Ovary (tissue), 3 donors: ENCODE data around the gene C19orf67.

Source experiments
- CTCF ChIP-seq, 3 donors: fragments of 450-650 bp in 2 of 3; fragments of 200-600 bp in 1 of 3; IDR thresholded peaks; one replicate each; pipeline versions ENCODE4 v1.5.1 to v1.8.0; 2016 to 2022; ENCODE audit warnings: antibody characterized with exemption in 3 of 3, mild to moderate bottlenecking in 1 of 3
- POLR2A ChIP-seq: fragments of 450-650 bp; IDR thresholded peaks from one replicate; pipeline ENCODE4 v1.6.1; 2017; ENCODE audit warnings: antibody characterized with exemption, mild to moderate bottlenecking, moderate library complexity
- donor health status: DM: no; HTN: no; CAD: no.

- no peak for TF ChIP-seq POLR2A
- no peak for TF ChIP-seq CTCF (IDR thresholded peaks at IDR 0.05)
Observed at GRCh38 chr19:14063105-14063504, 22.5 kb downstream of the C19orf67 start.
